Activated CD4-positive, alpha-beta memory T cell treated with anti-CD3 and anti-CD28 coated beads for 36 hours (primary cell): ENCODE results near the gene RUNDC3A. TPM values are rescaled to one million over a fixed set of nuclear protein-coding genes. Genes with fewer than 3 reads are reported as not detected.
A peak's percentile ranks its signal among the peaks of the same experiment; 100 is the strongest.

ENCODE experiments used
- CTCF ChIA-PET: fragments of 350-600 bp; sonication (Branson Sonifier 250); formaldehyde crosslinking; loops from one replicate; lab custom pipeline; 2021; ENCODE audit warnings: antibody characterized with exemption, inconsistent platforms; lab: Charles Lee
- POLR2A ChIA-PET: fragments of 350-600 bp; sonication (Branson Sonifier 250); formaldehyde crosslinking; loops from one replicate; lab custom pipeline; 2021; ENCODE audit warnings: antibody characterized with exemption; lab: Charles Lee
- DNase-seq: peaks from one replicate; pipeline ENCODE4 v3.0.0-alpha.2; 2020
- H3K27ac Mint-ChIP-seq: one replicate; pipeline ENCODE4 v1.8.0; 2021; ENCODE audit warnings: mixed read lengths
- H3K27me3 Mint-ChIP-seq: one replicate; pipeline ENCODE4 v1.8.0; 2021; ENCODE audit warnings: mixed read lengths
- H3K36me3 Mint-ChIP-seq: one replicate; pipeline ENCODE4 v1.8.0; 2021; ENCODE audit warnings: mixed read lengths
- H3K4me1 Mint-ChIP-seq: one replicate; pipeline ENCODE4 v1.8.0; 2021; ENCODE audit warnings: low read depth, mixed read lengths
- H3K4me3 Mint-ChIP-seq: one replicate; pipeline ENCODE4 v1.8.0; 2021; ENCODE audit warnings: mild to moderate bottlenecking, mixed read lengths
- H3K9me3 Mint-ChIP-seq: one replicate; pipeline ENCODE4 v1.8.0; 2021; ENCODE audit warnings: mixed read lengths
- intact Hi-C: fragments of 100-400 bp; cut with micrococcal nuclease; formaldehyde crosslinking; loops from one replicate; pipeline ENCODE4 v1.15.1; 2023
- total RNA-seq, 2 experiments: library from RNA; stranded (reverse); gene quantifications; one replicate each; pipeline ENCODE4 v1.2.3, GENCODE V29; 2021

RUNDC3A gene
- total RNA-seq, 2 experiments from 2014 or later: not detected

DNA sequence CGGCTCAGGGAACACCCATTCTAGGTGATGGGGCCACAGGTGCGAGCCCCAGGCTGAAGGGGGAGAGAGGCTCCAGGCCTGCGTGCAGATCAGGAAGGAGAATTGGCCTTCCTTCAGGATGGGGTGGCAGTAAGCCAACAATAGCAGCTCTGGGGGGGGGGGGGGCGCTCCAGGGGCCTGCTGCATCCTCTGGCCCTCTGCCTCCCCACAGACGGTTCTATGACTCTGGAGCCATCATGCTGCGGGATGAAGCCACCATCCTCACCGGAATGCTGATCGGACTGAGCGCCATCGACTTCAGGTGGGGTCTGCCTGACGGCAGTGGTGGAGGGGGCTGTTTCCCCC, 6.1 kb downstream of the RUNDC3A start:
- peak overlapping the region; percentile 25 for H3K4me3 Mint-ChIP-seq
- POLR2A ChIA-PET: no interaction called here
- CTCF ChIA-PET: interaction anchor here (0.6 to 1.3 kb wide), 3 partner anchors 105 to 207 kb away, joined by 3 to 6 read pairs (median 4); no protein-coding TSS in a partner anchor
- no peak for DNase-seq
- H3K4me1 Mint-ChIP-seq: peaks cover 10% of the 10 kb centered on the region
- no peaks in the 10 kb centered on the region for H3K9me3 Mint-ChIP-seq
- H3K27ac Mint-ChIP-seq: no peak overlapping the region
- peaks cover 3% of the 10 kb centered on the region for H3K36me3 Mint-ChIP-seq
- H3K27me3 Mint-ChIP-seq: peaks cover 29% of the 10 kb centered on the region
- intact Hi-C loops: no loop called here

DNA sequence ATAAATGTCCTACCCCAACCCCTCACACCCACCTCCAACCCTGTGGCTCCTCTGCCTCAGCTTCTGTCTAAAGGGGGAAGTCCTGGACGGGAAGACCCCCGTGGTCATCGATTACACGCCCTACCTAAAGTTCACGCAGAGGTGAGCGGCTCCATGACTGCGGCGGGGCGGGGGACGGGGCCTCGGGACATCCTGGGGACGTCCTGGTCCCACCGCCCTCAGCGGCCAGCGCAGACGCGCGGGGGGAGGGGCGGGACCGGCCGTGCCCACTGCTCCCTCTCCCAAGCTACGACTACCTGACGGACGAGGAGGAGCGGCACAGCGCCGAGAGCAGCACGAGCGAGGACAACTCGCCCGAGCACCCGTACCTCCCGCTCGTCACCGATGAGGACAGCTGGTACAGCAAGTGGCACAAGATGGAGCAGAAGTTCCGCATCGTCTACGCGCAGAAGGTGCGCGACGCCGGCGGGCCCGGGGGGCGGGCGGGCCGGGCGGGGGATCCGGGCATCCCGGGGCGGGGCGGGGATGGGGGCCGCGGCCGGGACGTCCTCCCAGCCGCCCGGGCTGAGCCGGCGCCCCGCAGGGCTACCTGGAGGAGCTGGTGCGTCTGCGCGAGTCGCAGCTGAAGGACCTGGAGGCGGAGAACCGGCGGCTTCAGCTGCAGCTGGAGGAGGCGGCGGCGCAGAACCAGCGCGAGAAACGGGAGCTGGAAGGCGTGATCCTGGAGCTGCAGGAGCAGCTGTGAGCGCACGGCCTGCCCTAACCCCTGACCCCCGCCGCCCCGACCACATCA, 6.7 kb downstream of the RUNDC3A start:
- no peak overlapping the region for H3K27ac Mint-ChIP-seq
- no peaks in the 10 kb centered on the region for H3K9me3 Mint-ChIP-seq
- ChIA-PET CTCF (interaction anchor here (1.2 to 1.3 kb wide), 2 partner anchors 105 to 112 kb away, joined by 4 to 6 read pairs; no protein-coding TSS in a partner anchor), POLR2A (interaction anchor here (1.9 kb wide), 1 partner anchor 9 kb away, joined by 5 read pairs; the partner anchor contains the start of gene SLC25A39)
- intact Hi-C loops: no loop called here
- peaks cover 29% of the 10 kb centered on the region for H3K27me3 Mint-ChIP-seq
- H3K4me1 Mint-ChIP-seq: peaks cover 10% of the 10 kb centered on the region
- H3K4me3 Mint-ChIP-seq: peak overlapping the region; percentile 61
- DNase-seq: peak; percentile 66
- peaks cover 5% of the 10 kb centered on the region for H3K36me3 Mint-ChIP-seq

DNA sequence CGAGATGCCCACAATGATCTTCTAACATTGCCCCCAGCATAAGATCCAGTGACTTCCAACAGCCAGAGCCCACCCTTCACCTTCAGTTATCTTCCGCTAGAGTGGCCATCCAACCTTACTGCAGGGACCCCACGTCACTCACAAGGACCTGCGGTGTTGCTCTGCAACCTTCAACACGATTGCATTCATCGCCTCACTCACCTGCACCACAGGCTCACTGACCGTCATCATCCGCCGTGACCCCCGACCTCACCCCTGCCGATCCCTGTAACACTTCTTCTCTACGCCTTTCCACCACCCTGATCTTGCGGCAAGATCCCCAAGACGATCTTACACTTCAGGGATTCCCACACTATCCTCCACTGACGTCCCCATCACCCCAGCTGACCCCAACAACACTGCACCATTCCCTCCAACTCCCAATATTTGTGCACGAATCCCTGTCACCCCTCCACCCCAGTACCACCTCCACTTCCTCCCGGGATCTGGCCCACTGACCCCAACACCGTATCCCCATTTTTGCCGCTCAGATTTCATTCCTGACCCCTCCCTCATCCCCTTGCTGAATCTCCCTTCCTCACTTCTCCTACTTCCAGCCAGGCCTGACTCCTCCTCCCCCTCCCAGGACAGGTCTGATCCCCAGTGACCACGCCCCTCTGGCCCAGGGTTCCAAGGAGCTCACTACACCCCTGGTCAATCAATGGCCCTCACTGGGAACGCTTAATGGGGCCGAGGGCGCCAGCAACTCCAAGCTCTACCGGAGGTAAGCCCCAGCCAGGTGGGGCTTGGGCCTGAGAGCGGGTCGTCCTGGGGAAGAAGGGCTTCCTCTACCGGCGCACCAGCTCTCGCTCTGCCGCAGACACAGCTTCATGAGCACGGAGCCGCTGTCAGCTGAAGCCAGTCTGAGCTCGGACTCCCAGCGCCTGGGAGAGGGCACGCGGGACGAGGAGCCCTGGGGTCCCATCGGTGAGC, 7.6 kb downstream of the RUNDC3A start:
- Mint-ChIP-seq H3K4me1 (peaks cover 10% of the 10 kb centered on the region), H3K9me3 (no peaks in the 10 kb centered on the region), H3K36me3 (peaks cover 6% of the 10 kb centered on the region), H3K27me3 (peaks cover 29% of the 10 kb centered on the region), H3K4me3 (peak overlapping the region; percentile 61), H3K27ac (no peak overlapping the region)
- no peak for DNase-seq
- ChIA-PET POLR2A (interaction anchor here (1.9 kb wide), 1 partner anchor 8 kb away, joined by 5 read pairs; the partner anchor contains the start of gene SLC25A39), CTCF (interaction anchor here (1.1 to 1.3 kb wide), 6 partner anchors 11 to 113 kb away, joined by 3 to 6 read pairs (median 4); no protein-coding TSS in a partner anchor)
- intact Hi-C loops: no loop called here

- Mint-ChIP-seq H3K9me3 (no peaks in the 10 kb centered on the region), H3K27ac (no peak overlapping the region), H3K36me3 (peaks cover 15% of the 10 kb centered on the region), H3K4me1 (peaks cover 11% of the 10 kb centered on the region), H3K4me3 (peak overlapping the region; percentile 5), H3K27me3 (peaks cover 29% of the 10 kb centered on the region)
- POLR2A ChIA-PET: no interaction called here
- DNase-seq: no peak
- intact Hi-C loops: no loop called here
- CTCF ChIA-PET: interaction anchor here (1.0 to 1.3 kb wide), 4 partner anchors 9 to 114 kb away, joined by 3 to 5 read pairs (median 4); no protein-coding TSS in a partner anchor
Measured at GRCh38 chr17:44317545-44317944, 9.1 kb downstream of the RUNDC3A start.

- H3K27ac Mint-ChIP-seq: no peak overlapping the region
- intact Hi-C loops: no loop called here
- ChIA-PET POLR2A (interaction anchor here (1.0 kb wide), 1 partner anchor 108 kb away, joined by 3 read pairs; no protein-coding TSS in a partner anchor), CTCF (interaction anchor here (1.0 to 1.1 kb wide), 2 partner anchors 12 to 115 kb away, joined by 3 to 4 read pairs; no protein-coding TSS in a partner anchor)
- peaks cover 29% of the 10 kb centered on the region for H3K27me3 Mint-ChIP-seq
- peaks cover 12% of the 10 kb centered on the region for H3K4me1 Mint-ChIP-seq
- H3K36me3 Mint-ChIP-seq: peaks cover 15% of the 10 kb centered on the region
- H3K9me3 Mint-ChIP-seq: no peaks in the 10 kb centered on the region
- no peak for DNase-seq
- no peak overlapping the region for H3K4me3 Mint-ChIP-seq
Measured at GRCh38 chr17:44318077-44318892, 9.9 kb downstream of the RUNDC3A start.

GRCh38 chr17:44320066-44320465, 11.7 kb downstream of the RUNDC3A start:
- Mint-ChIP-seq H3K36me3 (peaks cover 15% of the 10 kb centered on the region), H3K27ac (no peak overlapping the region), H3K27me3 (peaks cover 22% of the 10 kb centered on the region), H3K4me3 (no peak overlapping the region), H3K9me3 (no peaks in the 10 kb centered on the region), H3K4me1 (peaks cover 21% of the 10 kb centered on the region)
- intact Hi-C loops: no loop called here
- ChIA-PET CTCF (interaction anchor here (1.7 kb wide), 1 partner anchor 11 kb away, joined by 10 read pairs; no protein-coding TSS in a partner anchor), POLR2A (interaction anchor here (1.8 kb wide), 1 partner anchor 110 kb away, joined by 4 read pairs; no protein-coding TSS in a partner anchor)
- DNase-seq: no peak

- H3K9me3 Mint-ChIP-seq: no peaks in the 10 kb centered on the region
- ChIA-PET CTCF (interaction anchor here (0.8 to 1.7 kb wide), 3 partner anchors 10 to 112 kb away, joined by 3 to 10 read pairs (median 4); no protein-coding TSS in a partner anchor), POLR2A (no interaction called here)
- DNase-seq: no peak
- no peak overlapping the region for H3K4me3 Mint-ChIP-seq
- H3K27ac Mint-ChIP-seq: no peak overlapping the region
- peaks cover 14% of the 10 kb centered on the region for H3K4me1 Mint-ChIP-seq
- H3K27me3 Mint-ChIP-seq: peaks cover 11% of the 10 kb centered on the region
- intact Hi-C loops: no loop called here
- H3K36me3 Mint-ChIP-seq: peaks cover 16% of the 10 kb centered on the region
Measured at GRCh38 chr17:44321246-44322120, 13.1 kb downstream of the RUNDC3A start.

- Mint-ChIP-seq H3K4me3 (no peak overlapping the region), H3K4me1 (peaks cover 16% of the 10 kb centered on the region), H3K27ac (no peak overlapping the region), H3K9me3 (no peaks in the 10 kb centered on the region), H3K27me3 (peaks cover 3% of the 10 kb centered on the region), H3K36me3 (peaks cover 16% of the 10 kb centered on the region)
- ChIA-PET CTCF (interaction anchor here (0.6 kb wide), 1 partner anchor 412 kb away, joined by 4 read pairs; no protein-coding TSS in a partner anchor), POLR2A (no interaction called here)
- intact Hi-C loops: no loop called here
- DNase-seq: no peak
Measured at GRCh38 chr17:44322236-44322895, 14.0 kb downstream of the RUNDC3A start.

DNA sequence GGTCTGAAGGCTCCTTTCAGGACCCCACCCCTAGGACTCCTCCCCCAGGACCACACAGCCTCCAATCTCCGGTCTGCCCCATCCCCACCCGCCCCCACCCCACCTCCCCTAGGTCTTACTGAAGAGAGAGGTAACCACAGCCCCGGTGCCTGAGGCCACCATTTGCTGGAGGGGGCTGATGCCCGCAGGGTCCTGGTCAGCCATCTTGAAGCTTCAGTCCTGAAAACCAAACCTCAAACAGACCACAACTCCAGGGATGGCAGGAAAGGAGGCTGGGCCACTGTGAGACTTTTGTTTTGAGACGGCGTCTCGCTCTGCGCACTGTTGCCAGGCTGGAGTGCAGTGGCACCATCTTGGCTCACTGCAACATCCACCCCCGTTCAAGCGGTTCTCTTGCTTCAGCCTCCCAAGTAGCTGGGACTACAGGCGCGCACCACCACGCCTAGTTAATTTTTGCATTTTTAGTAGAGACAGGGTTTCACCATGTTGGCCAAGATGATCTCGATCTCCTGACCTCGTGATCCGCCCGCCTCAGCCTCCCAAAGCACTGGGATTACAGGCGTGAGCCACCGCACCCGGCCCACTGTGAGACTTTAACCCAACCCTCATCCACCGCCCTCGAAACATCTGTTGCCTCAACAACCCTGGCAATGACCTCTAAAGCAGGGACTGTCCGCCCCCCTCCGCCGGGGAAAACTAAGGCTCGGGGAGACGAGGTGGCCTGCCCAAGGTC, 15.1 kb downstream of the RUNDC3A start:
- Mint-ChIP-seq H3K27ac (no peak overlapping the region), H3K27me3 (no peaks in the 10 kb centered on the region), H3K4me1 (peaks cover 21% of the 10 kb centered on the region), H3K9me3 (no peaks in the 10 kb centered on the region), H3K4me3 (peak overlapping the region; percentile 81), H3K36me3 (peaks cover 16% of the 10 kb centered on the region)
- ChIA-PET POLR2A (interaction anchor here (0.6 to 2.0 kb wide), 4 partner anchors 8 to 113 kb away, joined by 3 to 9 read pairs (median 4); partner anchors contain the start of gene GRN), CTCF (interaction anchor here (0.5 to 1.9 kb wide), 5 partner anchors 15 to 257 kb away, joined by 3 to 15 read pairs (median 3); partner anchors contain the start of genes GRN, HDAC5, LSM12 and RUNDC3A)
- intact Hi-C loops: loop anchor here (1.0 to 2.0 kb wide), 3 partner anchors 15 to 182 kb away; partner anchors contain the start of genes HROB and RUNDC3A
- DNase-seq: no peak
